GM21825 (cell line): ENCODE measurements around the gene POTEH.
"Not testable (repeated sequence)": the region's sequence is repeated elsewhere in the genome, so short reads cannot be mapped to it uniquely, and the experiment has no call there.

Experiments
- ATAC-seq: cut with Tn5 transposase; IDR thresholded peaks from one replicate; pipeline ENCODE4 v1.9.1; 2021; ENCODE audit warnings: mild to moderate bottlenecking, moderate library complexity; ENCODE audit not compliant: unreplicated experiment

The POTEH gene

GRCh38 chr22:15689749-15690125, at the start of gene POTEH:
TSS of gene POTEH (plus strand) at chr22:15690026. CDS start at chr22:15690078, 52 bp downstream.
- ATAC-seq: not testable (repeated sequence)

- ATAC-seq: not testable (repeated sequence)
Measured at GRCh38 chr22:15642288-15642861, 47.5 kb upstream of the POTEH start.

GRCh38 chr22:15651954-15652353, 37.9 kb upstream of the POTEH start:
- not testable (repeated sequence) for ATAC-seq

GRCh38 chr22:15652738-15653137, 37.1 kb upstream of the POTEH start:
- not testable (repeated sequence) for ATAC-seq

- not testable (repeated sequence) for ATAC-seq
Measured at GRCh38 chr22:15653241-15653640, 36.6 kb upstream of the POTEH start.

- not testable (repeated sequence) for ATAC-seq
Measured at GRCh38 chr22:15661102-15661501, 28.7 kb upstream of the POTEH start.

- not testable (repeated sequence) for ATAC-seq
Measured at GRCh38 chr22:15664682-15665081, 25.1 kb upstream of the POTEH start.

- ATAC-seq: not testable (repeated sequence)
Measured at GRCh38 chr22:15665478-15665877, 24.3 kb upstream of the POTEH start.

- ATAC-seq: not testable (repeated sequence)
Measured at GRCh38 chr22:15669430-15669829, 20.4 kb upstream of the POTEH start.

- not testable (repeated sequence) for ATAC-seq
Measured at GRCh38 chr22:15679702-15680101, 10.1 kb upstream of the POTEH start.

- ATAC-seq: not testable (repeated sequence)
Measured at GRCh38 chr22:15684115-15684514, 5.7 kb upstream of the POTEH start.

GRCh38 chr22:15684695-15685094, 5.1 kb upstream of the POTEH start:
- ATAC-seq: not testable (repeated sequence)

- ATAC-seq: not testable (repeated sequence)
Measured at GRCh38 chr22:15685641-15686040, 4.2 kb upstream of the POTEH start.

- ATAC-seq: not testable (repeated sequence)
Measured at GRCh38 chr22:15687086-15687485, 2.7 kb upstream of the POTEH start.

- ATAC-seq: not testable (repeated sequence)
Measured at GRCh38 chr22:15687676-15688075, 2.1 kb upstream of the POTEH start.

GRCh38 chr22:15688090-15688489, 1.7 kb upstream of the POTEH start:
- not testable (repeated sequence) for ATAC-seq

- ATAC-seq: not testable (repeated sequence)
Measured at GRCh38 chr22:15689012-15689748, 646 bp upstream of the POTEH start.

GRCh38 chr22:15713600-15713999, 23.8 kb downstream of the POTEH start:
- not testable (repeated sequence) for ATAC-seq

GRCh38 chr22:15714125-15714524, 24.3 kb downstream of the POTEH start:
- not testable (repeated sequence) for ATAC-seq

- ATAC-seq: not testable (repeated sequence)
Measured at GRCh38 chr22:15721884-15722283, 32.1 kb downstream of the POTEH start.

- ATAC-seq: not testable (repeated sequence)
Measured at GRCh38 chr22:15729209-15729917, 39.5 kb downstream of the POTEH start.

- ATAC-seq: not testable (repeated sequence)
Measured at GRCh38 chr22:15731023-15731422, 41.2 kb downstream of the POTEH start.
